Loucy (cell line): Measurements from ENCODE around the gene PARVG.

Source experiments
- CTCF ChIP-seq: fragments of 200-600 bp; sonication (generic); conservative IDR thresholded peaks from 2 replicates; pipeline ENCODE4 v1.5.1; 2014; ENCODE audit warnings: mild to moderate bottlenecking, antibody characterized with exemption, low read length
- EZH2phosphoT487 ChIP-seq: fragments of 200-600 bp; IDR thresholded peaks from 2 replicates; pipeline ENCODE4 v1.6.1; 2018; ENCODE audit warnings: antibody characterized with exemption, mild to moderate bottlenecking, moderate library complexity, borderline replicate concordance

- TF ChIP-seq CTCF (no peak), EZH2phosphoT487 (no peak)
Observed at GRCh38 chr22:44139773-44140172, 41.0 kb upstream of the PARVG start.
